GM19023 (cell line): Measurements from ENCODE around the gene TSEN54.

Source experiments
- ATAC-seq: cut with Tn5 transposase; IDR thresholded peaks from one replicate; pipeline ENCODE4 v1.9.1; 2021; ENCODE audit warnings: mild to moderate bottlenecking, moderate library complexity; ENCODE audit not compliant: unreplicated experiment

The TSEN54 gene

DNA sequence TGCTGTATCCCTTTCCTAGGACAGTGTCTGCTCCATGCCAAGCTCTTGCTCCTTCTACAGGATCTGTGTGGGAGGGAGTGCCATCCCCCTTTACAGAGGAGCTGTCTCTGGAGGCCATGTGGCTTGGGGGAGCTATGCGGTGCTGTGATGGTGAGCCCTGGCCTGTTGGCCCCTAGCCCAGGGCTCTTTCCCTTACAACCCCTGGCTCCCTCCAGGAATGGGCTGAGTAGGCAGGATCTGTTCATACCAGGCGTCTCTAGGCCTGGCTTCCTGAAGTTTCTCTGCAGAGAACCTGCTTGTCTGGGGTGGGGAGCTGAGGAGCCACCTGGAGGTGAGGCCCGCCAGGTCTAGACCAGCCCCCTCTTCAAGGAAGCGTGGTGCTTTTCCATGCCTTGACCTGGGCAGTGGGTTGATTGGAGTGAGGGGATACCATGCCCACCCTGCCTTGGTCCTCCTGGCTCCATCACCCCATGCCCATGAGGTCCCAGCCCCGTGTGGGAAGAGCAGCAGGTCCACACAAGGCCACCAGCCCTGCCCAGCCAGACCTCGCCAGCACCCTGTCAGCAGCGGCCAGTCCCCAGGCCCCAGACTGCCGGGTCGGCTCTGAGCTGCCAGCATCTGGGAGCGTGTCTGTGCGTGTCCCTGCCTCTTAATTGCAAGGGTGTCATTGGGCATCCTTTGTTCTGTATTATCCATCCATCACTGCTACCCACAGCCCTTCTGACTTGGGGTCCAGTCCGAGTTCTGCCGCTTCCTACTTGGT, 23.8 kb downstream of the TSEN54 start:
- ATAC-seq, result no peak

DNA sequence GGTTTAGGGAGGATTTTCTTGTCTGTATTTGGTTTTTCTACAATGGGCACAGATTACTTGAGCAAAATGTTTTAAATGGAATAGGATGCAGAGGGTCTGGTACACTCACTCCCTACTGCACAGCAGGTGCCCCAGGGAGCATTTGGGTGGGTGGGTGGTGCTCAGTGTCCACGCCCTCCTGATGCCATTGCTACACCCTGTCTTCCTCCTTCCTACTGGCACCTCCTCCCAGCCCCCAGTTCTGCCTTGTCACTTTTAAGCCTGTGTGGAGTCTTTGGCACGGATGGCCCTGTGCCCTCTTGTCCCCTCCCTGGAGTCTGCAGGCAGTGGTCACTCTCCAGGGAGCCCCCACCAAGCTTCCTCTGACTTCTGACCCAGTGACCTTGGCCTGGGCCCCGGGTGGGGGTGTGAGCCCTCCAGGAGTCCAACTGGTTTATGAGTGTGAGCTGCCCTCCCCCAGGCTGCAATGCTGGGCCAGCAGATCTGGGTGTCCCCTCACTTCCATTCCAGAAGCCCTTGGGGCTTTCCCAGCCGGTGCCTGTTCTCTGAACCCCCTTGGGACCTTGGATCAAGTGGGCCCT, 24.7 kb downstream of the TSEN54 start:
- ATAC-seq, result no peak

DNA sequence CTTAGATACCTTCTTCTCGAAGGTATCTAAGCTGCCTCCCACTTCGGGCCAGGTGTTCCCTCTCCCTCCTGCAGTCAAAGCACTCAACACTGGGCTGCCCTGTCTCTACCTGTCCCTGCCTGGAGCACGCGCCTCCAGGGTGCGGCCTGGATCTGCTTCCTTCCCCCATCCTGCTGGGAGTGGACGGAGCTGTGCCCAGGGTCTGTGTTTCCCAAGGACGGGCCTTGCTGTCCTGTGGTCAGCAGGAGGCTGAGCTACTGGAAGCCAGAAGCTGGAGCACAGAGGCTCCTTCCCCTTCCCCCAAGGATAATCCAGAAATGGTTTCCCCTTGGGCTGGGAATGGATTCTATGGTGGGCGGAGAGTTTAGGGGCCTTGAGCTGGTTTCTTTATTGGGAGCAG, 25.9 kb downstream of the TSEN54 start:
- ATAC-seq, result no peak

DNA sequence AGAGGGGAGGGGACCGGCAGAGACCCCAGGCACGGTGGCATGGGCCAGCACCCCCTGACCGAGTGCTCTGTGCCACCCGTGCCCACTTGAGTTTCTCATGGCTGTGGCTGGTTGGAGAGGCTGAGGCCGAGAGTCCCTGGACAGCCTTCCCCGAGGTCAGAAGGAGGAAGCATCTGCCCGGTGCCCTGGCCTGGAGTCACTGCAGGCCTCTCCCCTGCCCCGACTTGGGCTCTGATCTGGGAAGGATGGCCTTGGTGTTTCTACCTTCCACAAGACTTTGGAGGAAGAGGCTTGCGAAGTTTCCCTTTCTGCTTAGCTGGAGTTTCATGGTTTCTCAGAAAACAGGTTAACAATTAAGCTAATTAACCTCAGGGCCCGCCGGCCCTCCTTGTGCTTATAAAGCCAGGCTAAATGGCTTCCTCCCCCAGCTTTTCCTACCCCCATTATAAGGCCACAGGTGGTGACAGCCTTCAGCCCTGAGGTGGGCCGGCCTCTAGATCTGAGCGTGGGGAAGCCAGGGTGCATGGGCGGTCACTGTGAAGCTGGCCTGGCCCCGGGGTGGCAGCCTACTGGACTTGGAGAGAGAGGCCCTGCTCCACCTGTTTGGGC, 26.5 kb downstream of the TSEN54 start:
- no peak for ATAC-seq

DNA sequence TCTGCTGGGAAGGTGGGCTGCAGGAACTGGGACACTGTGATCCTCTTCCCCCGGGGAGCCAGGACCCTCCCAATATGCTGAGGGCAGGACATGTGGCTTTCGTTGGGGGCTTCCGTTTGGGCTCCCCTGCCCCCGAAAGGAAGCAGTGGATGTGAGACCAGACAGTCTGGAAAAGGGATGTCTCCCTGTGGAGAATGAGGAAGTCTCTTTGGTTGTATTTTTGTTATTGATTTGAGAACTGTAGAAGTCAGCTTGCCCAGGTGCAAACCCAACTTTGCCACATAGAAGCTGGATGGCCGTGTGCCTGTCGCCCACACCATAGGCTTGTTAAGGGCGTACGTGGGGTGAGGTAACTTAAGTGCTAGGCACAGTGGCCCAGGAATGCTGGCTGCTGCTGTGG, 27.9 kb downstream of the TSEN54 start:
- no peak for ATAC-seq

DNA sequence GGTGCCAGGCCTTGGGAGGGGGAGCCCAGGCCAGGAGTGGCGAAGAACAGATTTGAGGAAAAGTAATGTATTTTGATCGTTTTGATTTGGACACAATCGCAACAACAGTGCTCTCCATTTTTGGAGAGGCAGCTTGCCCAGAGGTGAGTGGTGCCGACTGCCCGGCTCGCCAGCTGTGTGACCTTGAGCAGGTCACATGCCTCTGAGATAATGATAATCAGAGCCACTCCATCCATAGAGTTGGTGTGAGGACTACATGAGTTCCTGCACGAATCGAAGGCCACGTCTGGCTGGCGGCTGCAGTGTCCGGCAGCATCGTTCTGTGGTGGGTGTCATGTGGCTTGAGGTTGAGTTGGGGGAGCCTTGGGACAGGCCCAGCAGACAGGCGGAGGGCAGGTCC, 29.9 kb downstream of the TSEN54 start:
- ATAC-seq, result no peak

DNA sequence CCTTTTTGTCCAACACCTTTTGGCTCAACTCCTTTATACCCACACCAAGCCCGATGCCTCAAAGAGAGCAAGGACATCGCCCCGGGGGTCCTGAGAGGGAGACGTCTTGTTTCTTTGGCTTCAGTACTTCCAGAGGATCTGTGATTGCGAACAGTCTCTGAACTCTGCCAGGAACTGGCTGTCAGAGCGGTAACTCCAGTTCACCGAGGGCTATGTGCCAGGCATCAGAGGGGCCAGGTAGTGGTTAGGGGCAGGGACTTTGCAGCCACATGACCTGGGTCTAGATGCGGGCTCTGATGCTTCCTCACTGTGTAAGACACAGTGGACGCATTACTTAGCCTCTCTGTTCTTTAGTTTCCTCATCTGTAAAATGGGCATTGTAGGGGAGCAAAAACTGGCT, 30.8 kb downstream of the TSEN54 start:
- no peak for ATAC-seq

DNA sequence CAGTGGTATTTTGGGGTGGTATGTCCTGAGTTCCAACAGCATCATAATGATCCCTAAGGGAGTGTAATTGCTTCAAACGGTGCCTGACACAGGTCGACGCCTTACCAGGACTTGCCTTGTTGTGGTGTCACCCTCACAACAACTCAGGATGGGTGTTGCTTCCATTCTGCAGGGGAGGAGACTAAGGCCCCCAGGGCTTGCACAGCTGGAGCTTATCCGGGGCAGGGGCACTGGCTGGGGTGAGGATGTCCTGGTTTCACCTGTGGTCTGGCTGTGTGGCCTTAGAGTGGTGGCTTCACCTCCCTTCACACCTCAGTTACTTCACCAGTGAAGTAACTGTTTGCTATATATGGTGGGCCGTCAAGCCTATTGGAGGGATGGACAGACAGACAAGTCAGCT, 32.5 kb downstream of the TSEN54 start:
- ATAC-seq, result no peak

DNA sequence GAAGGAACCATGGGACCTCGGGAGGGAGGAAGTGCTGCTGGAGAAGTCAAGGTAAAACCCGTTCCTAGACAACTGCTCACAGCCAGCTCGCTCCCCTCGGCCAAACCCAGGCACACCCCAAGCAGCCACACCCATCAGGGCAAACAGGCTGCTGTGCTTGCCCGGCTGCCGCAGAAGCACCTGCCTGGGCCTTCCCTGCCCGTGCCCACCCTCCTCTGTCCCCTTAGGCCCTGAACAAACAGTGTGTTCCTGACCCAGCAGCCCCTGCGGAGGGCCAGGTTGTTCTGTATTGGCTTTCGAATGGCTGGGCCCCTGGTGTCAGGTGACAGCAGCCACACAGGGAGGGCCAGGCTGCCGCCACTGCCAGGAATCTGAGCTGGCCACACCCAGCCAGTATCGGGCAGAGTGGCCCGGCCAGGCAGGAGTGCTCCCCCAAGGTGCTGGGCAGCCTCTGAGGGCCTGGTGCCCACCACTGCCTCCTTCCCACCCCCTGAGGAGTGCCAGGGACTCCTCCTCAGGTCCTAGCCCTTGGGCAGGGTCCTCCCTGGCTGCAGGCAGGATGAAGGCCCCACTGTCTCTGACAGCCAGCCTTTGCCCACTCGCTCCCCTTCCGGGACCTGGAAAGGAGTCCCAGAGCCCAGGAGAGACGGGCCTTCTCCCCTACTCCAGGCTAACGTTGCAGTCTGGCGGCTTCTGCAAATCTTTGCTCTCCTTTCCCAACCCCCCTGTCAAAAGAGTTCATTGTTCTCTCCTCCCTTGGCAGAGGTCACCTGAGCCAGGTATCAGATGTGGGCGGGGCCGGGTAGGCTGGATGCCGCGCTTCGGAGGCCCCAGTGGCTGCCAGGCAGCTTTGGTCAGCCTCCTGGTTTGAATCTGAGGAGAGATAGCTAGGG, 33.2 kb downstream of the TSEN54 start:
- no peak for ATAC-seq

DNA sequence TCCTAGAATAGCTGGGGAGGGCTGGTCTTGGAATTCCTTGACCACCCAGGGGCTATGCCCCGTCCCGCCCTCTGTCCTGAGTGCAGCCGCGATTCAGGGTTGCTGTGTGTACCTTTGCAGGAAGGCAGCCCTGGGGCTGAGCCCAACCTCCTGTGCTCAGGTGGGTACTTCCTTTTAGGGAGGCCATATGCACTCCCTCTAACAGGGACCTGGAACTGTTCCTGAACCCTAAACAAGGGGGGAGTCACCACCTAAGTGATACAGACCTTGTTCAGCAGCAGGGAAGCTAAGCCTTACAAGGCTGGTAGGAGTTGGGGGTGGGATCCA, 33.8 kb downstream of the TSEN54 start:
- ATAC-seq, result no peak

DNA sequence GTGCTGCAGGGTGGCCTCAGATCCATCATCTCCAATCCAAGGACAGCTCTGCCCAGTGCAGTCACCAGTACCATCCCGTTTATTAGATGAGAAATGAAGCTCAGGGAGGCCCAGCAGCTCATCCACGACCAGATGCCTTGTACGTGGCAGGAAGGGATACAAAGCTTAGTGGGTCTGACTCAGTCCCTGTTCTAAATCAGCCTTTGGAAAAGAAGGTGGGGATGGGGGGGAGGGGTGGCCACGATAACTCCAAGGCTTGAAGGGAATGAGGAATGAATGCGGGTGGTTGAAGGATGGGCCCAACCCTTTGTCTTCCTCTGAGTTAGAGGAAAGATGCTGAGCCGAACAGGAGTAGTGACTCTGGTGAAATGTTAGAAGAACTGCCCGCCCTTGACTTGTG, 34.9 kb downstream of the TSEN54 start:
- ATAC-seq, result no peak

DNA sequence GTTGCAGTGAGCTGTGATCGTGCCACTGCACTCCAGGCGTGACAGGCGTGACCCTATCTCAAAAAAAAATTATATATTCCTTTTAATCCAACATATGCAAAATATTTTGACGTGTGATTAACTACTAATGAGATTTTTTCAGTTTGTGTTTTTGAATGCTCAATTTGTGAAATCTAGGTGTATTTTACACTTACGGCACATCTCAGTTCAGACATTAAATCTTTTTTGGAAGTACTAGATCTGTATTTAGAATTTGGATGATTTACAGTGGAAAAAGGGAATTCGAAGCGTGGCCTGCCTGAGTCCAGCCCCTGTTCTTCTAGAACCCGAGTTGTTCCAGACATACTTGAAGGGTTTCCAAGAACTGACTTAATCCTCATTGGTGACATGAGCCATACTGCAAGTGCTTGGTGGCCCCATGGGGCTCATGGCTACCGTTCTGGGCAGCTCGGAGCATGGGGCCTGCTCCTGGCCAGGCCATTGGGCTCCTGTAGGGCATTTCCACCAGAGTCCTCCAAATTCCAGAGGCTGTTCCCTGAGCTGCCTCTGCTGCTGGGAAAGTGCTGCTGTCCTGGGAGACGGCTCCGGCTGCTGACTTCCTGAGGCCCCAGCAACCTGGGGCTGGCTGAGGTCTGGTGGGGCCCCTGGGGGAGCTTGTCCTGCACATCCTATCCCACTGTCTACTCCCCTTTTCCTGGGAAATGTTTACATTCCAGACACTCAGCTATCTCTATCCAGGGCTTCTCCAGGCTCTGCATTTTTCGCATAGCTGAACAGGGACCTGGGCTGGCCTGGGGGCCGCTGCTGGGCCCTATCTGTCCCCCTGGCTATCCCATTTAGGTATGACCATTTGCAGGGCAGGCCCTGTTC, 36.3 kb downstream of the TSEN54 start:
- ATAC-seq, result no peak

DNA sequence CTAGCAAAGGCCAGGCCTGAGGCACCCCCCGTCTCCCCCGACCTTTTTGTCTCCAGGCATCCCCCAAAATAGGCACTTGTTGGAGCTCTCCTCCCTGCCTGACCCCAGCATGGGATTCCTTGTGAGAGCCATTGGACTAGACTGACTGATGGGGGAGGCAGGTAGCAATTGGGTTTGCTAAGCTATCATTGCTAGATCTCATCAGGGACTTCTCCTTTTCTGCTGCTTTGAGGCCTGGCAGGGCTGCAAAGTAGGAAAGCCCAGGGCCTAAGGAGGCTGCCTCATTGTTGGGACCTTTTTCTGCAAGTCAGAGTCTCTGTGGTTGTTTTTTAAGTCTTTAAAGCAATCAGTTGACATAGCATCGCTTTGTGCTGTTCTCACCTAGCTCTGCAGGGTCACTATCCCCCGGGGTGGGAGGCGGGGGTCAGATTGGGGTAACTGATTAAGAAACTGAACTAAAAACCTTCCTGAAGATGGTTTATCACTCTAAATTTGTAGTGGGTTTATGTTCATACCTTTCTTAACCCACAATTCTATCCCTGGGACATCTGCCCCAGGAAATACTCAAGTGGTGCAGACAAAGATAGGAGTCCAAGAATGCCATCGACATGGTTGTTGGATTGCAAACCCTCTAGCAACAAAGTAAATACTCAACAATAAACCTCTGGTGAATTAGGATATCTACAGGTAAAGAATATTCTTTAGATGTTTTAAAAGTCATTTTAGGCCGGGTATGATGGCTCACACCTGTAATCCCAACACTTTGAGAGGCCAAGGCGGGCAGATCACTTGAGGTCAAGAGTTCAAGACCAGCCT, 37.2 kb downstream of the TSEN54 start:
- no peak for ATAC-seq

DNA sequence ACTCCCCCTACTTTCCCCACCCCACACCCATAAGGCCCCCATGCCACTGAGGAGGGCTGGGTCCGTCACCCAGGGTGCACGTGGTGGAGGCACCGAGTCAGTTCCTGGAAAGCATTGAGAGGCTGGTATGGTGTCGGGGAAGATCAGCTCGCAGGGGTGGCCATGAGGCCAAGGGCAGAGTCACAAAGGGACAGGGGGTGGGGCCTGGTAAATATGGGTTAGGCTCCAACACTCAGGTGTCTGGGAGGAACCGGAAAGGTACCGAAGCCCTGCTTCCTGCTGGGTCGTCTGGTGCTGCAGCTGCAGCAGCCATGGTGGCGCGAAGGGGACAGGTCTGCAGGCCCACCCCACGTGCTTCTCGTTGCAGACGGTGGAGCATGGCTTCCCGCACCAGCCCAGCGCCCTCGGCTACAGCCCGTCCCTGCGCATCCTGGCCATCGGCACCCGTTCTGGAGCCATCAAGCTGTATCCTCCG, 39.4 kb downstream of the TSEN54 start:
- no peak for ATAC-seq

DNA sequence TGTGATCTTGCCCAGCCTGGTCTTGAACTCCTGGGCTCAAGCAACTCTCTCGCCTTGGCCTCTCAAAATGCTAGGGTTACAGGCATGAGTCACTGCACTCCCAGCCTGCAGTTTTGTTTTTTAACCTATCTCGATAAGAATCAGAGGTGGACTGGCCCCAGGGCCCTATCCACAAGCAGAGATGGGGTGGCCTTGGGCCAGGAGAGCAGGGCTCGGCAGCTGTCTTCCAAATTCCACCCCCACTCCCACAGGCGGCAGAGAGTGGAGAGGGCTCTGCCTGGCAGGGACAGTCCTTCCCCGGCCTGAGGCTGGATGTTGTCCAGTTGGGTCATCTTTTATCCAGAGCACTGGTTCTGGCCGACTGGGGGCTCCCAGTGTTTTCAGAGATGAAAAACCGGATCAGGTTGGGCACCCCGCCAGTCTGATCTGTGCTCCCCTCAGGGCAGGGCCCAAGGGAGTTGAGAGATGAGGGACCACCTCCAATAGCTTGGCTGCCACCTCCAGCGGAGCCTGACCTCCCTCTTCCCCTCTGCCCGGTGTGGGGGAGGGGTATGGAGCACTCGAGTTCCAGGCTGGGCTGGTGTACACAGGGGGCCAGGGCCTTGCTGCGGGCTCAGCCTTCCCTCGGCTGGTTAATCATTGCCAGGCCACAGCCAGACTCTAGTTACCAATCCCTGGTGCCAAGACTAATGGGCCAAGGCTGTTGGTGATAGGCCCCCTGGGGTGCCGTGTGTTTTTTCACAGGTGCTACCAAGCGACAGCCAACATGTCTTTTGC, 40.9 kb downstream of the TSEN54 start:
- no peak for ATAC-seq

DNA sequence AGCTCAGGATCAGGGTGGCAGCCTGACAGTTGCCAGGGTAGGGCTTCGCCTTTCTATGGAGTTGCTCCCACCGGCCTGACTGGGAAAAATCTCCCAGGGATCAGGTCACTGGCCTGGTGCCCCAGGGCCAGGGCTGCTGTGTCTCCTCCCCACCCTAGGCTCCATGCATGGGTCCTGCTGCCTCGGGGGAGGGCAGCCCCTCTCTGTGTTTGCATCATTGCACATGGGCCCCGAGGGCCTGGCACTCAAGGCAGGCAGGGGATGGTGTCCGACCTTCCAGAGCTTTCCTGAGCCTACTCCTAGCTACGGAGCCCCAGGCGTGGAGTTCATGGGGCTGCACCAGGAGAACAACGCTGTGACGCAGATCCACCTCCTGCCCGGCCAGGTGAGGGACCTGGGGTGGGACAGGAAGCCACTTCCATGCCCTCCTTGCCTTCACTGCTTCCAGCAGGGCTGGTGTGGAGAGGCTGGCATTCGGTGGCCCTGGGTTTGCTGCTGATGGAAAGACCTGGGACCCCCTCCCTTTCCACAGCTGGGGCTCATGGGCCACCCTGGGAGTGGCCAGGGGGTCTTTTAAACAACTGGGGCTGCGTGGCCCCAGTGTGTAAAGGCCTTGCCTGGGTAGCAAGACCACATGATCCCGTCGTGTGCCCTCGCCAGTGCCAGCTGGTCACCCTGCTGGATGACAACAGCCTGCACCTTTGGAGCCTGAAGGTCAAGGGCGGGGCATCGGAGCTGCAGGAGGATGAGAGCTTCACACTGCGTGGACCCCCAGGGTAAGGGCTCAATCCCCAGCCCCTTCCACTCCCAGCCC, 41.7 kb downstream of the TSEN54 start:
- no peak for ATAC-seq

DNA sequence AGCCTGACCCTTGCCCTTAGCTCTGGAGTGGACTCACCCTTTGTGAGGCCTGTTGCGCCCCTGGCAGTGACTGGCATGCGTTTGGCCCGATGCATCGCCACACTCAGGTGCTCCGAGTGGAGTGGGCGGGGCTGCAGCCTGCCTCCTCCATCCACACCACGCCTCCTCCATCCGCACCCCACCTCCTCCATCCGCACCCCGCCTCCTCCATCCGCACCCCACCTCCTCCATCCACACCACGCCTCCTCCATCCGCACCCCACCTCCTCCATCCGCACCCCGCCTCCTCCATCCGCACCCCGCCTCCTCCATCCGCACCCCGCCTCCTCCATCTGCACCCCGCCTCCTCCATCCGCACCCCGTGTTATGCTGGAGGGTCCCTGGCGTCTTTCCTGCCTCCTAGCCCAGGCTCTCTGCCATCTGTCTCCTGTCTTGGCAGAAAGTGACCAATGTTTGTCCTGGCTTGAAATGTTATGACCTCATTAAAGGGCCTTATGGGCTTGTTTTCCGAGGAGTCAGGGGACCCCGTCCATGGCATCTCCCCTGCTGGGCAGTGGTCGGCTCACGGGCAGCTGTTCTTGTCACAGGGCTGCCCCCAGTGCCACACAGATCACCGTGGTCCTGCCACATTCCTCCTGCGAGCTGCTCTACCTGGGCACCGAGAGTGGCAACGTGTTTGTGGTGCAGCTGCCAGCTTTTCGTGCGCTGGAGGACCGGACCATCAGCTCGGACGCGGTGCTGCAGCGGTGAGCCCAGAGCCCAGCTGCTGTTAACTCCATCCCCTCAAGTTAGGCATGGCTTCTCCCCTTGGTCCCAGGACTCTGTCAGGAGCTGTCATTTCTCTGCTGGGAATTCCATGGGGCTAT, 42.6 kb downstream of the TSEN54 start:
- no peak for ATAC-seq
